ENCODE data around the gene LRBA.

Gene LRBA

DNA sequence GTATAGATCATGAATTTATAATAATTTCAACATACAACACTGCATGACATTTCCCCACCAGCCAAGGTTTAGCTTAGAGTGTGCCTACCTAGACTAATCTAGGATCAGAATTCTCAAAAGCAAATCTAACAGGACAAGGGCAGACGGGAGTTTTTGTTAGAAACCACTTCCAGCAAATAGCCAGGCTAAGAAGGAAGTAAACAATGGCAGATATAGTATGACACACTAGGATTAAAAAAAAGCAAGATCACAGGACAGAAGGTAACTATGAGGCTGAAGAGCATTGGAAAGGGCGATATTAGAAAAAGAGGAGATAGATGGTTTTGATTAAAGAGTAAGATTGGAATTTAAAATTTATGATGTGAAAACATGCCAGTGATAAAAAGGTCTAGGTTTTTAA lies 124.8 kb downstream of the LRBA start:
- DNase-seq (ENCODE audit: low read depth in 1 of 2, low spot score in 1 of 2) = no peak

DNA sequence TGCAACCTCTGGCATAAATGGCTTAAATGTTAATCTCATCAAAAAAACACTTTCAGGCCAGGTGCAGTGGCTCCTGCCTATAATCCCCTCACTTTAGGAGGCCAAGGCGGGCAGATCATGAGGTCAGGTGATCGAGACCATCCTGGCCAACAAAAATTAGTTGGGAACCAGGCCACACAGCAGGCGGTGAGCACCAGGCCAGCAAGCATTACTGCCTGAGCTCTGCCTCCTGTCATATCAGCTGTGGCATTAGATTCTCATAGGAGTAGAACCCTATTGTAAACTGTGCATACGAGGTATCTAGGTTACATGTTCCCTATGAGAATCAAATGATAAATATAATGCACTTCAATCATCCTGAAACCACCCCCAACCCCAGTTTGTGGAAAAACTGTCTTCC lies 125.8 kb downstream of the LRBA start:
- DNase-seq (ENCODE audit: low read depth in 1 of 2, low spot score in 1 of 2) = no peak

DNA sequence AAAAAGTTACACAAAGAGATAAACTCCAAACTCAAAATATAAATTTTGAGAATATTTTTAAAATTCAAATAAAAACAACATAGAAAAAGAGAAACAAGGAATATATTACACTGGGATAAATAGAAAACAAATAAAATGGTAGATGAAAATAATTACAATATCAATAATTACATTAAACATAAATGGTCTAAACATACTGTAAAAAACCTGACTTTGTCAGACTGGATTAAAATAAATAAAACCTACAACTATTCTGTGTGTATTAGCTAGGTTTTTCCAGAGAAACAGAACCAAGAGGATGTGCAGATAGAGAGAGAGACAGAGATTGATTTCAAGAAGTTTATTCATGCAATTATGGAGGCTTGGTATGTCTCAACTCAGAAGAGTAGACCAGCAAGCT lies 126.5 kb downstream of the LRBA start:
- DNase-seq (ENCODE audit: low read depth in 1 of 2, low spot score in 1 of 2) = no peak

DNA sequence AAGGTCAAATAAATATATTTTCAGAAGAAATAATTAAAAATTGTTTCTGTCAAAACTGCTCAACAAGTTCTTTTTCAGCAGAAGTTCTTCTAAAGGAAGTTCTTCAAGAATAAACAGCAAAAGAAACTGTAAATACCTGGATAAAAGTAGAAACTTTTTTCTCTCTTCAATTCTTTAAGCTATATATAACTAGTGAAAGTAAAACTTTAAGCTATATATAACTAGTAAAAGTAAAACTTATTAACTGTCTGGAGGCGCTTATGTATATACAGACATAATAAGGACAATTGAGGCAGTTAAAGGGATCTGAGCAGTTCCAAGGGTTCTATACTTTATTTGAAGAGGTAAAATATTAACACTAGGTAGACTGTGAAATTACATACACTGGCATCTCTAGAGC lies 126.9 kb downstream of the LRBA start:
- no peak for DNase-seq (ENCODE audit: low read depth in 1 of 2, low spot score in 1 of 2)

DNA sequence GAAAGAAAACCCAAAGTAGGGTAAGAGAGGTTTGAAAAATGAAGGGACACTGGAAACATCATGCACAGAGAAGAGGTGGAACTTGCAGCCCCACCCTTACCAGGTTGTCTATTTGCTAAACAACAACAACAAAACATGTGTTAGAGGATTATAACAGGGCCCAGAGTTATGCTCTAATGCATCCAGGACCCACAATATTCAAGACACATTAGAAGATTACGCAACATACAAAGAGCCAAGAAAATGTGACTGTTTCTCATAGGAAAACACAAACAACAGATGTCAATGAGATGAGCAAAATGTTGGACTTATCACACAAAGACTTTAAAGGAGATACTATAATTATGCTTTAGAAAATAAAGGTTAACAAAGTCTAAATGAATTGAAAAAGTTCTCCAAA lies 128.5 kb downstream of the LRBA start:
- DNase-seq (ENCODE audit: low read depth in 1 of 2, low spot score in 1 of 2) = no peak

DNA sequence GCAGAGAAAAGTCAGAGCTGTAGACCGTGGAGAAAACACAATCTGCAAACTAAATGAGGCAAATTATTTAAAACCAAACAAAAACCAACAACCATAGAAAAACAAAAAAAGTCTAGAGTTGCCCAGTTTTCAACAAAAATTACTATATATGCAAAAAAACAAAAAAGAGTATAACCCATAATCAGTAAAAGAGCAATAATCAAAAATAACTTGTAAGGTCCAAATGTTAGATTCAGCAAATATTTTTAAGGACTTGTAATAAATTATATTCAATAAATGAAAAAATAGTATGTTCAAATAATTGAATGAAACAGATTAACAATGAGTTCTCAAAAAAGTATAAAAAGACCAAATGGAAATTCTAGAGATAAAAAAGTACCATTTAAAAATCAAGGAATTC lies 130.5 kb downstream of the LRBA start:
- DNase-seq (ENCODE audit: low read depth in 1 of 2, low spot score in 1 of 2) = no peak

DNA sequence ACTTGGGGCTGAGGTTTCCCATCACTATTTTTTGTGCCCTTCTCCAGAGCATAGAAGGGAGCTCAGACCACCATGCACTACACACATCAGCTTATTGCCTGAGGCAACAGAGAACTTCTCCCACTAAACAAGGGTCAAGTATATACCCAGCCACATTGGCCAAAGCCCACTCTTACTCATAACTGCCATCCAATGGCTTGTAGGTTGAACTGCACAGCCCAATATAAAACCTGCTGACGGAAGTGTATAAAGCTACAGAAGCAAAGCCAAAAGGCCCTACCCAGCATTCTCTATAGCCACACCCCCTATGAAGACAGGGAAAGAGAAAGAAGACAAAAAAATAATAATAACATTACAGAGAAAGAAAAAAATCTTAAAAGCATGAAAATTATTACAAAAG lies 139.7 kb downstream of the LRBA start:
- no peak for DNase-seq (ENCODE audit: low read depth in 1 of 2, low spot score in 1 of 2)

DNA sequence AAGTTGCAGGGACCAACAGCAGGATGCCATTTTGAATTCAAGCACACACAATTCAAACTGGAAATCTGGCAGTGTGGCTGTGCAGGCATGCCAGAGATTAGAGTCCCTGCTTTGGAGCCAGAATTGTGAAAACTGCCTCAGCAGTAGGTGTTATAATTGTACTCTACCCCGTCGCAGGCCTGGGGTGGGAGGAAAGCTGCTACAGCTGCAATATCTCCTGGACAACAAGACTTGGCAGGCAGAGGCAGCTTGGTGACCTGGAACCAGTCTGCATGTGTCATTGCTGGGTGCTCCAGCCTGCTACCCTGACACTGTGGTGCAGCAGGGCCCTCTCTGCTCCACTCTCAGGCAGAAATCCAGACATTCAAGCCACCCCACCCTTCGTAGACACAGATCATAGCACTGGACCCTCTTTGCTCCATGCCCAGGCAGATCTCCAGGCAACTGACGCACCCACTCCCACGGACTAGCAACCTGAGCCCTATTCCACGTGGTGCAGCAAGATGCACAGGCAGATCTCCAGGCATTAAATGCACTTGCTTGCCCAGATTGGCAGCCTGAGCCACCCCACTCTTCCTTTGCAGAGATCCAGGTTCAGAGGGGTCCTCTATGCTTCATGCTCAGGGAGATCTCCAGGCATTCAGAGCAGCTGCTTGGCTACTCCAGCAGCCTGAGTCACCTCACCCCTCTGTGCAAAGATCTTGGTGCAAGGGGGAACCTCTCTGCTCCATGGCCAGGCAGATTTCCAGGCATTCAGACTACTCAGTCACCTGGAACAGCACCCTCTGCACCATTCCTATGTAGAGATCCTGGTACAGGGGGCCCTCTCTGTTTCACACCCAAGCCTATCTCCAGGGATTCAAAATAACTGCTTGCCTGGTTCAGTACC lies 140.5 kb downstream of the LRBA start:
- DNase-seq (ENCODE audit: low read depth in 1 of 2, low spot score in 1 of 2) = no peak

DNA sequence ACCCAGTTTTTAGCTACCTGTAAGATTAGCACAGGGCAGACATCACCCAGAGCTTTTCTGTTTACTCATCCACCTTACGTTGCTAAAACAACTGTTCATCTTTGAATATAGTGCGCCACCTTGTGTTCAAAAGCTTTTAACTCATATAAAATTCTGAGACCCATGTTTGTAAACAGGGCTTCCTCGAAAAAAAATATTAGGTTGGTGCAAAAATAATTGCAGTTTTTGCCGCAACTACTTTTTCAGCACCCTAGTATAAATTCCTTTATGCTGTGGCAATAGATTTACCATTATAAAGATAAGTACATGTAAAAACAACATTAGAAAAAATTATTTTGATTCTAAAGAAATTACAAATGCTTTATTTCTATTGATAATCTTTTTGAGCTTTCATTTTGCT lies 147.9 kb downstream of the LRBA start:
- peak in 1 of 2 donors; percentile 64 for DNase-seq (ENCODE audit: low read depth in 1 of 2, low spot score in 1 of 2)

DNA sequence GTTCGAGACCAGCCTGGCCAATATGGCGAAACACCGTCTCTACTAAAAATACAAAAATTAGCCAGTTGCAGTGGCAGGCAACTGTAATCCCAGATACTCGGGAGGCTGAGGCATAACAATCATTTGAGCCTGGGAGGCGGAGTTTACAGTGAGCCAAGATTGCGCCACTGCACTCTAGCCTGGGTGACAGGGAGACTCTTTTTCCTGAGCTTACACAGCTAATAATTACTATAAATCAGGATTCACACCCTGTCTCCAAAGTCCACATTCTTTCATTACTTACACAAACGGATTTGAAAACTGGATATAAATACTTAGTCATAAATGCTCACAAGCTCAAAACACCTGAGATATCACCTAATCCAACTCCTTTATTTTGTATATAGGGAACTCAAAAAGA lies 151.6 kb downstream of the LRBA start:
- DNase-seq (ENCODE audit: low read depth in 1 of 2, low spot score in 1 of 2) = no peak

DNA sequence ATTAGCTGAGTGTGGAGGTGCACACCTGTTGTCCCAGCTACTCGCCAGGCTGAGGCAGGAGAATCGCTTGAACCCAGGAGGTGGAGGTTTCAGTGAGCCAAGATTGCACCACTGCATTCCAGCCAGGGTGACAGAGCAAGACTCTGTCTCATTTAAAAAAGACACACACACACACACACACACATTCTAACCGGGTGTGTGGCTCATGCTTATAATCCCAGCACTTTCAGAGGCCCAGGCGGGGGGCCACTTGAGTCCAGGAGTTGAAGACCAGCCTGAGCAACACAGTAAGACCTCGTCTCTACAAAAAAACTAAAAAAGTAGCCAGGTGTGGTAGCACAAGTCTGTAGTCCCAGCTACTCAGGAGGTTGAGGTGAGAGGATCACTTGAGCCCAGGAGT lies 152.3 kb downstream of the LRBA start:
- DNase-seq (ENCODE audit: low read depth in 1 of 2, low spot score in 1 of 2) = no peak

DNA sequence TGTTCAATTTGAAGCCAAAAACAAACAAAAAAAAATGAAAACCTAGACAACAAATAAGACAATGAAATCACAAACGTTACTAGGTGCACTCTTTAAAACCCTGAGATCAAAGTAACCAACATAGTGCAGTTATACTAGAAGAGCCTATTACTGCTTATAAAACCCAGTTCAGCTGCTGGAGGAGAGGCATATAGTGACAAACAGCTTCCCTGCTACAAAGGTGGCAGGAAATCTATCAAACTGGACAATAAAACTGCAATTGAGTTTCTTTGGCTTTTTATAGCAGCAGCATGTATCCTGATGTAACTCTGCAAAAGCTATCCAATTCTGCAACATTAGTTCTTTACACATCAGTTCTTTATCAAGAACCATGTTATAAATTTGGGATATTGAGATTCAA lies 155.6 kb downstream of the LRBA start:
- DNase-seq (ENCODE audit: low read depth in 1 of 2, low spot score in 1 of 2) = no peak

DNA sequence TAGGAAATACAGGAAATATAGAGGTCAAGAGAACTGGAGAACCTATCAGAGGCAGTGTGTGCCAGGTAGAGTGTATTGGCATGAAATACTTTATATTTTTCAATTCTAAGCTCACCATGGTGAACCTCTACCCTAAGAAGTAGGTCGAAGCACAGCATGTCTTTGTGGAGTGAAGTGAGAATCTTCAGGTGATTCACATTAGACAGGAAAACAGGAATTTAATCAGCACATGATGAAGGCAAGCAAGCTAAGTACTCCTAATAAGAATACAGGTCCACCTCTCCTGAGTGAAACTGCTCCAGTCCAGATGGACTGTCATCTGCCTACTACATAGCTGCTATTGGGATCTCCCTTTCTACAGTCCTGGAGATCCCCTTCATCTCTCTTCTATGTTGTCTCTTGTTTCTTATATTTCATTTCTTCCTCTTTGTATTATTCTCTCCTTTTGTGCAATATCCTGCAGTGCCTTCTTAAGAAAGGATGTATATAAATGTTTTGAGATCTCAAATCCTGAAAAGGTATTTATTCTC lies 159.0 kb downstream of the LRBA start:
- DNase-seq (ENCODE audit: low read depth in 1 of 2, low spot score in 1 of 2) = no peak

DNA sequence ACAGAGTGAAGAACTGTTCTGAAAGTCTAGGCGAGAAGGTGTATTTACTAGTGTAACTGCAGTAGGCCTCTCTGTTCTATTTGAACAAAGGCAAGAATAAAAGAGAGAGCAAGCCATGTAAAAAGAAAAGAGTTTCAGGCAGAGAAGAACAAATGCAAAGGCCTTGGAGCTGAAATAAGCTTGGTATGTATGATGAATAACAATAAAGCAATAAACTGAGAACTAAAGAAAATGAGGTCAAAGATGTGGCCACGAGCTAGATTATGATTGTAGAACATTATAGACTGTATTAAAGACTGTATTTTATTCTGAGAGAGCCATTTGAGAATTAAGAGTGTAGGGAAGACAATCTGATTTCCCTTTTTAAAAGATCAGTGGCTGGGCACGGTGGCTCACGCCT lies 160.5 kb downstream of the LRBA start:
- DNase-seq (ENCODE audit: low read depth in 1 of 2, low spot score in 1 of 2) = no peak

DNA sequence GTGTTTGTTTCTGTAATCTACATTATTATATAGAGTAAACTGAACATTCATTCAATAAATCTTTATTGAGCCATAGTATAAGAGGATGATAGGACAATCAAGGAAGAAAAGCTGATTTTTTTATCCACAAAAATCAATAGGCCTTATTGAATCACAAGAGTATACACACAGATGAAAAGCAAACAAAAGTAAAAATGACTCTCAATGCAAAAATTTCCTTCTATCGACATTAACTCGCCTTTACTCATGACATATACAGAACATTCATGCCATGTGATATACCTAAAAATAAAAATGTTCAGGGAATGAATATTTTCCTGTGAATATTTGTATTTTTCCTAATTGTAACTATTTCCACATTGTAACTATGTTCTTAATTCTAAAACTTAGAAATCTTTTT lies 161.2 kb downstream of the LRBA start:
- no peak for DNase-seq (ENCODE audit: low read depth in 1 of 2, low spot score in 1 of 2)

DNA sequence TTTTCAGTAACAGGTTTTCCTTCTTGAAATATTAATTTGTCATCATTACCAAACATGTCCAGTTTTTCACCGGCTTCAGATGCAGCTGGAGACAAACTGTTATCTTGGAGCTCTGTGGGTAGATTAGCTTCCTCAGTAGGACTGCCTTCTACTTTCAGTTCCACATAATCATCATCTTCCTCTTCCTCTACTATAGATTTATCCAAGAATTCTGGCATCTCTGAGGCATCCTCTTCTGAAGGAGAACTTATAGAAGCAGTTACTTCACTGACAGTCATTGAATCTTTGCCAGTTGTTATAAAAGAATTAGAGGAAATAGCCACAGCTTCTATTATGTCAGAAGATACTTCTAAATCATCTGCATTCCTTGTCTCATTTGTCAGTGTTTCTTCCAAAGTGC lies 162.9 kb downstream of the LRBA start:
- no peak for DNase-seq (ENCODE audit: low read depth in 1 of 2, low spot score in 1 of 2)

DNA sequence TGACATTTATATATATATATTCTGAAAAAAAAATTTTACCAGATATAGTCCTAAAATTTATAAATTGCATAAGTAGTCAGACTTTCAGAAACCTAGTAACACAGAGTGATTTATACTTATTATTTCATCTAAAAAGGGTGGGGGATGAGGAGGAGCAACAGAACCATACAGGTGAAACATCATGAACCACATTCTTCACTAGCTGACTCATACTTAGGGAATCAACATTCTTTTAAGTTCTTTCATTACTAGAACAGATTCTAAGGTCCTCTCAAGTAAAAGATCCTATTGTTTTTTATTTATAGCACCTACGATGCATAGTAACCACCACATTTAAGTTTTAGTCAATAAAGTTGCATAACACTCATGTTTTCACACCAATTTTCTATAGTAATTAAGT lies 166.1 kb downstream of the LRBA start:
- no peak for DNase-seq (ENCODE audit: low read depth in 1 of 2, low spot score in 1 of 2)

DNA sequence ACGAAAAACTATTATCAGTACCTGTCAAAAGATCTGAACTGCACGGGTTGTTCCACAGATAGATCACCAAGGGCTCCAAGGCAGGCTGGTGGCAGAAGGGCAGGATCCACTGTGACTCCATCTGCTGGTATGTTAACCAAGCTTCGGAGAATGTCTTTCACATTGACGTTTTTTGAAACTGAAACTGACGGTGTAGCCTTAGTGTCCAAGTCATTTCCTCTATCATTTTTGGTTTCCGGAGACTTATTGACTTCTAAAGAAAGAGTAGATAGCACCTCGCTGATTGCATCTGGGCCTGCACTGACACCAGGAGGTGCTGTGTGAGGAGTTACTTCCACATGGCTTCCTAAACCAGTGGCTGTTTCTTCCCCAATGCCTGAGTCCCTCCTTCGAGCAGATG lies 186.9 kb downstream of the LRBA start:
- DNase-seq (ENCODE audit: low read depth in 1 of 2, low spot score in 1 of 2) = peak; percentile 1 to 14

DNA sequence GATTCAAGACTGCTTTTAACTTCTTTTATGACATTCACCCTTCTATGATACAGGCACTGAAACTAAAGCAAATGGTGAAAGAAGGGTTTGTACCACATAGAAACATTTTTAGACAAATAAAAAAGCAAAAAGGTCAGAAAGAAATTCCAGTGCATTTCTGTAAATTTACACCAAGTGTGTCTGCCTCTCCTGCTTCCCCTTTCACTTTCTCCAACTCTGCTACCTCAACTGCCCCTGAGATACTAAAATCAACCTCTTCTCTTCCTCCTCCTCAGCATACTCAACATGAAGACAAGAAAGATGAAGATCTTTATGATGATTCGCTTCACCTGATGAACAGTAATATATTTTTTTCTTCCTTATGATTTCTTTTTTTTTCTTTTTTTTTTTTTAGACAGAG lies 187.9 kb downstream of the LRBA start:
- no peak for DNase-seq (ENCODE audit: low read depth in 1 of 2, low spot score in 1 of 2)

DNA sequence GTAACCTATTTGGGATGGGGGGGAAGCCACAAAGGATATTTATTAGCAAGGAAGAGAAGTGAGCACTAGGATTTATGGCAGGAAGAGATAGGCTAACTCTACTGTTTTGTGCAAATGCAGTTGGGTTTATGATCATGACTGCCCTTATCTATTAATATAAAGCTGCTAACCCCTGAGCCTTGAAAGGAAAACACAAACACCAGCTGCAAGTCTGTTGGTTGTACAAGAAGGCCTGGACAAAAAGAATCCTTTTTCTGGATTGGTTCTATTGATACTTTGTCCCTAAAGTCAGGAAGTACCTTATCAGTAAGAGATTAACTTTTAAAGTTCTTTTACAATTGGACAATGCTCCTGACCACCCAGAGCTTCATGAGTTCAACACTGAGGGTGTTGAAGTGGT lies 188.8 kb downstream of the LRBA start:
- DNase-seq (ENCODE audit: low read depth in 1 of 2, low spot score in 1 of 2) = no peak

DNA sequence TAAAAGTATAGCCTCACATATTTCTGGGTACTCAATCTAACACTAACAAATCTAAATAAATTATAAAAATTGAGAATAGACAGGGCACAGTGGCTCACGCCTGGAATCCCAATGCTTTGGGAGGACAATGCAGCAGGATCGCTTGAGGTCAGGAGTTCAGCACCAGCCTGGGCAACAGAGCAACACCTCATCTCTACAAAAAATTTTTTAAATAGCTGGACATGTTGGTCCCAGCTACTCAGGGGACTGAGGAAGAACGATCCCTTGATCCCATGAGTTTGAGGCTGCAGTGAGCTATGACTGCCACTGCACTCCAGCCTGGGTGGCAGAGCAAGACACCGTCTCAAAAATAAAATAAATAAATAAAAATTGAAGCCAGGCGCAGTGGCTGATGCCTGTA lies 192.7 kb downstream of the LRBA start:
- DNase-seq (ENCODE audit: low read depth in 1 of 2, low spot score in 1 of 2) = no peak

DNA sequence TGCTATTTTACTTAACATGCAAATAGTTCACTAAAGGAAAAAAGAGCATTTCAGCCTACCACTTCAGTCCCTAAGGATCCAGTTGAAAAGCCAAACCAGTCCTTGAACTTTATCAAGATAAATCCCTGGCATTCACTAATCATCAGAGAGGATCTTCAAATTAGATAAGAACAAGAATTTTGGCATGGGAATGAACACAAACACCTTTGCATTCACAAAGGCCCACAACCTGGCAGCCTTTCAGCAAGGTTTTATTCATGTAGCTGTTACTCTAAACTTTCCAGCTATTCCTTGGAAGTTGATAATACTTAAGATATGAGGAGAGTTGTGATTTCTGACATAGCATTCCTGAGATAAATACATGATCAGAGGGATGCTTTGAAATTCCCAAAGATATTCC lies 193.4 kb downstream of the LRBA start:
- DNase-seq (ENCODE audit: low read depth in 1 of 2, low spot score in 1 of 2) = no peak

DNA sequence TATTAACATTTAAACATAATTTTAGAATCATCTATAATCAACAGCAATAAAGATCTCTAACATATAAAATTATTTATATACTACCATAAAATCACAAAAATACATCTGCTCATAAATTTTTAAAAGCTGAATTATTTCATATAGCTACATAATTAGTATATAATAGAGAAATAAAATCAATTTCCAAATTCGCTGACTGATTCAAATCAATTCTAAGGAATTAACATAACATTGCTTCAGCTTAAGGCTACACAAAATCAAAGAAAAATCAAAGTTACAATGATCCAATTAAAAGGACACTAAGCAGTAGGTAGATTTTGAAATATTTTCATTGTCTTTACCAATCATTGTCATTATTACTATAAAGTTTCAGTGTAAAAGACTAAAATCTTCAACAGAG lies 194.7 kb downstream of the LRBA start:
- DNase-seq (ENCODE audit: low read depth in 1 of 2, low spot score in 1 of 2) = no peak
